Dendritic cell treated with granulocyte-macrophage colony-stimulating factor and Interleukin-4, amounts not matched to agents 40 ng/mL and 50 ng/mL, for 4 days (primary cell): ENCODE results near the gene SPRED2.

ENCODE experiments used
- H3K27ac Mint-ChIP-seq: one replicate; pipeline ENCODE4 v1.8.0; 2022; ENCODE audit warnings: mild to moderate bottlenecking, mixed read lengths
- H3K27me3 Mint-ChIP-seq: one replicate; pipeline ENCODE4 v1.8.0; 2022; ENCODE audit warnings: mild to moderate bottlenecking, mixed read lengths
- H3K36me3 Mint-ChIP-seq: one replicate; pipeline ENCODE4 v1.8.0; 2022; ENCODE audit warnings: low read depth, mixed read lengths
- H3K4me1 Mint-ChIP-seq: one replicate; pipeline ENCODE4 v1.8.0; 2022; ENCODE audit warnings: low read depth, mixed read lengths
- H3K4me3 Mint-ChIP-seq: one replicate; pipeline ENCODE4 v1.8.0; 2022; ENCODE audit warnings: mild to moderate bottlenecking, moderate library complexity, mixed read lengths
- H3K9me3 Mint-ChIP-seq: one replicate; pipeline ENCODE4 v1.8.0; 2022; ENCODE audit warnings: mixed read lengths
- intact Hi-C: fragments of 100-400 bp; cut with micrococcal nuclease; formaldehyde crosslinking; loops from one replicate; pipeline ENCODE4 v1.15.0; 2022

SPRED2 gene

DNA sequence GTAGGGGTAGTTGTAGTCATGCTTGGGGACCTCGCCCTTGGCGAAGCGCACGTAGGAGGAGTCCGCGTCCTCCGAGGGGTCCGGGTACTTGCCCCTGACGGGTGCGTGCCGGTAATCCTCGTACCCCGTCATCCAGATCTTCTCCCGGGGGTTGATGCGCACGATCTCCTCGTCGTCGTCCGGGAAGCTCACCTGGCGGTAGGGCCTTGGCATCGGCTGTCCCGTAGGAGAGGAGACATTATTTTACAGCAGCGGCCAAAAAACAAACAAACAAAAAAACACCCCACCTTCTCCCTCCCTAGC is 118.5 kb downstream of the SPRED2 start:
- H3K27ac Mint-ChIP-seq = no peak overlapping the region
- peaks cover 8% of the 10 kb centered on the region for H3K4me1 Mint-ChIP-seq
- H3K36me3 Mint-ChIP-seq = peaks cover 48% of the 10 kb centered on the region
- no peaks in the 10 kb centered on the region for H3K9me3 Mint-ChIP-seq
- H3K4me3 Mint-ChIP-seq = no peak overlapping the region
- H3K27me3 Mint-ChIP-seq = no peaks in the 10 kb centered on the region
- intact Hi-C loops = no loop called here

- peaks cover 8% of the 10 kb centered on the region for H3K4me1 Mint-ChIP-seq
These were observed 119.1 kb downstream of the SPRED2 start for GRCh38 chr2:65313126-65313953.

DNA sequence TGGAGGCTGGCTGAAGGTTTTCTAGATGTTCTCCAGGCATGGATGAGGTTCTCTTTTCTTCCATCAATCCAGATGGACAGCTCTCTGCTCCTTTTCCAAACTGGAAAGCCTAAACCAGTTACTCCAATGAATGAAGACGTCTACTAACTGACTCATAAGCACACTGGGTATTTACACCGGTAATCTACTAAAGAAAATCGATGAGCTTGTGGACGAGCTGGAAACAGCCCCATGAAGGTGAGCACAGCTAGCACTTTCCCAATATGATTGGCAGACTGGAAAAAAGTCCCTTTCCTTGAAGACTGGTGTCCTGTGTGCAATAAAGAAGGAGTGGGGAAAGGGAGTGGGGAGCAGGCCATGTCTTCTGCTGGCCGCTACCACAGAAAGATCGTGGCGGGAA is 120.8 kb downstream of the SPRED2 start:
- Mint-ChIP-seq H3K27me3 (no peaks in the 10 kb centered on the region), H3K9me3 (no peaks in the 10 kb centered on the region), H3K4me1 (peaks cover 8% of the 10 kb centered on the region), H3K27ac (no peak overlapping the region), H3K36me3 (peaks cover 38% of the 10 kb centered on the region), H3K4me3 (no peak overlapping the region)
- intact Hi-C loops = no loop called here

More at GRCh38 chr2:65313126-65313953, 119.1 kb downstream of the SPRED2 start:
- Mint-ChIP-seq H3K36me3 (peaks cover 48% of the 10 kb centered on the region), H3K9me3 (no peaks in the 10 kb centered on the region), H3K4me3 (no peak overlapping the region), H3K27me3 (no peaks in the 10 kb centered on the region), H3K27ac (no peak overlapping the region)
- intact Hi-C loops = no loop called here

GRCh38 chr2:65311049-65311448 is 121.3 kb downstream of the SPRED2 start:
- Mint-ChIP-seq H3K36me3 (peaks cover 33% of the 10 kb centered on the region), H3K27me3 (no peaks in the 10 kb centered on the region), H3K4me3 (no peak overlapping the region), H3K4me1 (peaks cover 8% of the 10 kb centered on the region), H3K9me3 (no peaks in the 10 kb centered on the region), H3K27ac (no peak overlapping the region)
- intact Hi-C loops = no loop called here

DNA sequence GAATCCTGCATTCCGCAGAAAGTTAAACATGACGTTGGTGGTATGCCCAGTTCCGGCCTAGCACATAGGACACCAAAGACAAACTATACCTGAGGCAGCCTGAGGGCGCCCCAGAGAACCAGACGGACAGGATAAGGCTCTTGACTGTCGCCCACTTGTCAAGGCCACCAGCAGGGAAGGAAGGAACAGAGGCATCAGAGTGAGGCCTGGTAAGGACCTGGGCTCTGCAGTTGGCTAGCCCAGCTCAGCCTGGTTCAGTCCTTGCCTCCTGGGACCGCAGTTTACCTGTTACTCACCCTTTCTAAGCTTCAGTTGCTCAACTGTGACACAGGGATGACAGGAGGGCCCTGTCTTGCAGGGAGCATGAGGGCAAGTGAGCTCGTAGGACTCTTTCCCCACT is 122.7 kb downstream of the SPRED2 start:
- Mint-ChIP-seq H3K27me3 (no peaks in the 10 kb centered on the region), H3K36me3 (peaks cover 31% of the 10 kb centered on the region), H3K27ac (no peak overlapping the region), H3K9me3 (no peaks in the 10 kb centered on the region), H3K4me3 (no peak overlapping the region), H3K4me1 (peaks cover 8% of the 10 kb centered on the region)
- intact Hi-C loops = no loop called here

DNA sequence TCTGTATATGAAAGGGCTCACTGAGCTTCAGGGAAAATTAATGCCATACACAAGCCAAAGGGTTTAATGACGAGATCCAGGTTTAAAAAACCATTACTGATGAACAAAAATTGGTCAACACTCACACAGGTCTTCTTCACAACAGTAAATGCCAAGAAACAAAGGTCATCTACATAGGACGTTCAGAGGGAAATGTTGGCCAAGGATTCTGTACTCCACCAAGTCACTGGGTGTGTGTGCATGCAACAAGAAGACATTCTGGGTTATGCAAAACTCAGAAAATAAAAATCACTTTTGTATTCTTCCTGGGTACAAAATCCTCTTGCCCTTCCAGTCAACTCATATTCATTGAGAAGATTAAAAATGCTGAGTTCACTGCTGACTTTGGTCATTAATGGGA is 126.5 kb downstream of the SPRED2 start:
- peaks cover 15% of the 10 kb centered on the region for H3K4me1 Mint-ChIP-seq
- intact Hi-C loops = no loop called here
- H3K36me3 Mint-ChIP-seq = peaks cover under 1% of the 10 kb centered on the region

DNA sequence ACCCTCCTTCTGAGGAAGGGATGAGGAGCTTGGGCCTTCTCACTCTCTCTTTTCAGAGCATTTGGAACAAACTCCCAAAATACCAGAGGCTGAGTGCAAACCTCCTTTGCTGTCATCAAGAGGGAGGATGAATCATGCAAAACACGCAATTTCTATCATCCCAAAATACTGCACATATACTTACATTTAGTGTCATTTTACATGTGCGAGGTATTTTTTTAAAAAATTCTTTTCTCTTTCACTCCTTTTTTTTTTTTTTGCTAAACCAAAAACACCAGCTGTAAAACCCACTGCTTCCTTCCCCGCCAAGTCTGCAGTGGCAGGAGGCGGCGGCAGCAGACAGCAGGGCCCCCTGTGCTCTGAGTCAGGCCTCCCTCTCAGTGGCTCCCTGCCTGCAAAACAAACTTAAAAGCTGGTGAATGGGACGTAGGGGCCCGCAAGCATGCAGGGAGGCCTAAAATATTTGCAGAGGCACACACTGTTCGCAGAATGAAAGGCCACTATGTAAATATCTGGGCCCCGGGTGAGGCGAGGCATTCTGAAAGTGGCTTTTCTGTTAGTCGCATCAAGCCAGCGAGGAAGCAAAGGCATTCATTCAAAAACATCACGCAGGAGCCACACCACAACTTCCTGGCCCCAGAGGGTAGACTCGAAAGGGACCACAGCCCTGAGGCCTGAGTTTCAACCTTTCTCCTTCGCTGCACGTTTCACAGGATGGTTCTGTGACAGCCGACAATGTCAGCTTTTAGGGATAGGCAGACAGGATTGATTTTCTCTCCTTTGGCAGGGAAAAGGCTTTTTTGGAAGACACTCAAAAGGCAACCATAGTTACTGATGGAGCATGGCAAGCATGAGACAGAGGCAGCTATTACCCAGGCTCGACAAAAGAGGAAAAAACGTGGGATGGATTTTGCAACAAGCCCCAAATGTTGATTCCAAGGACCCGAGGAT is 131.4 kb downstream of the SPRED2 start:
- H3K27me3 Mint-ChIP-seq = peaks cover 15% of the 10 kb centered on the region
- H3K4me3 Mint-ChIP-seq = no peak overlapping the region
- H3K36me3 Mint-ChIP-seq = no peaks in the 10 kb centered on the region
- H3K4me1 Mint-ChIP-seq = peaks cover 18% of the 10 kb centered on the region
- intact Hi-C loops = no loop called here
- no peak overlapping the region for H3K27ac Mint-ChIP-seq
- no peaks in the 10 kb centered on the region for H3K9me3 Mint-ChIP-seq

More for the DNA sequence above, 126.5 kb downstream of the SPRED2 start:
- no peak overlapping the region for H3K27ac Mint-ChIP-seq
- H3K9me3 Mint-ChIP-seq = no peaks in the 10 kb centered on the region
- H3K4me3 Mint-ChIP-seq = no peak overlapping the region
- H3K27me3 Mint-ChIP-seq = peaks cover 14% of the 10 kb centered on the region

DNA sequence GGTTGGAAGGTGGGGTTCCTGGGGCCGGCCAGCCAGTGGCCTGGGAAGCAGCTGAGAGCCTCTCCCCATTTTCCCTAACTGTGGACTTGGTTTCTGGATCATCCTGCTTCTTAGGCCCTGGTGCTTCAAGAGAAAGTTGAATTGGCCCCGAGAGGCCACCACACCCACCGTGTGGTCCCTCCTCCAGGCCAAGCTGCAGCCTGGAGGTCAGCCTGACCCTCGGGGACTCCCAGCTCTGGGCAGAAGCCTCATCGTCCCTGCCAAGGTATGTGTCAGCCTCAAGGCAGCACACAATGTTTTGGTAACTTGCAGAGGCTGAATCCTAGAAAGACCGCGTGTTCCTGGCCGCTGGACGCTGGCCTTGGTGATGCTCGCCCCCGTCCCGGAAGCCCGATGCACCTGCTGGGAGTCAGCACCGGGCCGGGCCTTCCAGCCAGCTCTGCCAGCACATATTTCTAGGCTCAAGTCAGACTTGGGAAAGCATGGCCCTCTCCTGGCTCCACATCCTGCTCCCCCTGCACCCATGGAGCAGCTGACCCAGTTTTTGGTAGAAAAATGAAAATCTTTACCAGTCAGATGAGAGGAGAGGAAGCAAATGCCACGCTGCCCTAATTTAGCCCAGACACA is 132.2 kb downstream of the SPRED2 start:
- Mint-ChIP-seq H3K4me1 (peaks cover 18% of the 10 kb centered on the region), H3K27me3 (peaks cover 15% of the 10 kb centered on the region), H3K4me3 (no peak overlapping the region), H3K27ac (no peak overlapping the region), H3K9me3 (no peaks in the 10 kb centered on the region), H3K36me3 (no peaks in the 10 kb centered on the region)
- intact Hi-C loops = no loop called here

- Mint-ChIP-seq H3K4me3 (no peak overlapping the region), H3K36me3 (no peaks in the 10 kb centered on the region), H3K27me3 (peaks cover 15% of the 10 kb centered on the region), H3K9me3 (no peaks in the 10 kb centered on the region), H3K4me1 (peaks cover 18% of the 10 kb centered on the region), H3K27ac (no peak overlapping the region)
- intact Hi-C loops = no loop called here
These were observed 133.2 kb downstream of the SPRED2 start for GRCh38 chr2:65299246-65299645.

GRCh38 chr2:65298089-65298488 is 134.3 kb downstream of the SPRED2 start:
- Mint-ChIP-seq H3K27ac (no peak overlapping the region), H3K4me3 (no peak overlapping the region), H3K27me3 (peaks cover 16% of the 10 kb centered on the region), H3K4me1 (peaks cover 18% of the 10 kb centered on the region), H3K9me3 (no peaks in the 10 kb centered on the region), H3K36me3 (no peaks in the 10 kb centered on the region)
- intact Hi-C loops = no loop called here

DNA sequence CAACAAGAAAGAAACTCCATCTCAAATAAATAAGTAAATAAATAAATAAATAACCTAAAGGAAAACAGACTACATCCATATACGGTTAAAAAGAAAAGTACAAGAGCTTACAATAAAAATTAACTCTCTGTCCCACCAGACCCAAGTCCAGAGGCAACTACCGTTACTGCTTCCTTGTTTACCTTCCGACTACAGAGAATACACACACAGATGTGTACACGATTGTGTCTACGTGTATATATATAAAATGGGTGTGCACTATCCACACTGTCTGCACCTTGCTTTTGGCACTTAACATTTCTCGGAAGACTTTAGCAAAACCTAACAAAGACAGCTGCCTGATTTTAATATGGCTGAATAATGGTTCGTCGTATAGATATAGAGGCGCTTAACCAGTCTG is 134.9 kb downstream of the SPRED2 start:
- intact Hi-C loops = no loop called here
- Mint-ChIP-seq H3K27me3 (peaks cover 16% of the 10 kb centered on the region), H3K4me1 (peaks cover 18% of the 10 kb centered on the region), H3K9me3 (no peaks in the 10 kb centered on the region), H3K36me3 (no peaks in the 10 kb centered on the region), H3K4me3 (no peak overlapping the region), H3K27ac (no peak overlapping the region)

DNA sequence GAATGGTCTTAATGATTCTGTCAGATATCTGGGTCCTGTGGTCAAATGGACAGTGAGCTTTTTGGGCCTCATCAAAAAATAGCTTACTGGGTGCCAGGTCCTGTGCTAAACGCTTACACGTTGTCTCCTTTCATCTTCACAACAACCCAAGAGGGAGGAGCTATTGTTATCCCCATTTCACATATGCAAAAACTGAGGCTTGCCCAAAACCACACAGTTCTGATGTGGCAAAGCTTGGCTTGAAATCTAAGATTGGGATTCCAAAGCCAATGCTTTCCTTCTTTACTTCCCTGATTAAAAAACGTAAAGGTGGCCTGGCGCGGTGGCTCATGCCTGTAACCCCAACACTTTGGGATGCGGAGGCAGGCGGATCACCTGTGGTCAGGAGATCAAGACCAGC is 135.4 kb downstream of the SPRED2 start:
- no peaks in the 10 kb centered on the region for H3K36me3 Mint-ChIP-seq
- peaks cover 10% of the 10 kb centered on the region for H3K27me3 Mint-ChIP-seq
- intact Hi-C loops = no loop called here
- no peaks in the 10 kb centered on the region for H3K9me3 Mint-ChIP-seq
- H3K4me1 Mint-ChIP-seq = peaks cover 18% of the 10 kb centered on the region
- no peak overlapping the region for H3K4me3 Mint-ChIP-seq
- no peak overlapping the region for H3K27ac Mint-ChIP-seq

- Mint-ChIP-seq H3K36me3 (no peaks in the 10 kb centered on the region), H3K4me3 (no peak overlapping the region), H3K9me3 (no peaks in the 10 kb centered on the region), H3K27ac (no peak overlapping the region), H3K4me1 (peaks cover 5% of the 10 kb centered on the region), H3K27me3 (peaks cover 1% of the 10 kb centered on the region)
- intact Hi-C loops = no loop called here
These were observed 137.7 kb downstream of the SPRED2 start for GRCh38 chr2:65294701-65295100.

- Mint-ChIP-seq H3K4me3 (no peak overlapping the region), H3K9me3 (no peaks in the 10 kb centered on the region), H3K27me3 (peaks cover 1% of the 10 kb centered on the region), H3K4me1 (peaks cover 5% of the 10 kb centered on the region), H3K27ac (no peak overlapping the region), H3K36me3 (no peaks in the 10 kb centered on the region)
- intact Hi-C loops = no loop called here
These were observed 138.3 kb downstream of the SPRED2 start for GRCh38 chr2:65294136-65294535.
